ENCODE data around the gene MRPL45.
A peak's percentile ranks its signal among the peaks of the same experiment; 100 is the strongest.

Gene MRPL45

GRCh38 chr17:38343608-38344419 is 46.8 kb downstream of the MRPL45 start, which contains the start of gene GPR179:
TSS of gene GPR179 (minus strand) at chr17:38343956. CDS start at chr17:38343789, 167 bp downstream.
- no peak for DNase-seq (ENCODE audit: extremely low spot score)
- POLR2A ChIA-PET: no interaction called here
- CTCF ChIA-PET: interaction anchor here (1.2 to 14.6 kb wide), 3 partner anchors 10 to 71 kb away, joined by 3 to 282 read pairs (median 6); no protein-coding TSS in a partner anchor
- TF ChIP-seq, protein P1, sequence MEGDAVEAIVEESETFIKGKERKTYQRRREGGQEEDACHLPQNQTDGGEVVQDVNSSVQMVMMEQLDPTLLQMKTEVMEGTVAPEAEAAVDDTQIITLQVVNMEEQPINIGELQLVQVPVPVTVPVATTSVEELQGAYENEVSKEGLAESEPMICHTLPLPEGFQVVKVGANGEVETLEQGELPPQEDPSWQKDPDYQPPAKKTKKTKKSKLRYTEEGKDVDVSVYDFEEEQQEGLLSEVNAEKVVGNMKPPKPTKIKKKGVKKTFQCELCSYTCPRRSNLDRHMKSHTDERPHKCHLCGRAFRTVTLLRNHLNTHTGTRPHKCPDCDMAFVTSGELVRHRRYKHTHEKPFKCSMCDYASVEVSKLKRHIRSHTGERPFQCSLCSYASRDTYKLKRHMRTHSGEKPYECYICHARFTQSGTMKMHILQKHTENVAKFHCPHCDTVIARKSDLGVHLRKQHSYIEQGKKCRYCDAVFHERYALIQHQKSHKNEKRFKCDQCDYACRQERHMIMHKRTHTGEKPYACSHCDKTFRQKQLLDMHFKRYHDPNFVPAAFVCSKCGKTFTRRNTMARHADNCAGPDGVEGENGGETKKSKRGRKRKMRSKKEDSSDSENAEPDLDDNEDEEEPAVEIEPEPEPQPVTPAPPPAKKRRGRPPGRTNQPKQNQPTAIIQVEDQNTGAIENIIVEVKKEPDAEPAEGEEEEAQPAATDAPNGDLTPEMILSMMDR (IDR thresholded peaks at IDR 0.05; ENCODE audit: control extremely low read depth, extremely low read depth, low read depth, missing control alignments): no peak

GRCh38 chr17:38344420-38344745 is 47.4 kb downstream of the MRPL45 start:
- CTCF ChIA-PET: interaction anchor here (1.2 to 14.6 kb wide), 3 partner anchors 11 to 70 kb away, joined by 3 to 282 read pairs (median 6); no protein-coding TSS in a partner anchor
- POLR2A ChIA-PET: no interaction called here
- DNase-seq (ENCODE audit: extremely low spot score): no peak
- TF ChIP-seq, protein P1 (IDR thresholded peaks at IDR 0.05; ENCODE audit: control extremely low read depth, extremely low read depth, low read depth, missing control alignments): no peak

GRCh38 chr17:38345743-38346142 is 48.8 kb downstream of the MRPL45 start:
- DNase-seq (ENCODE audit: extremely low spot score): no peak
- ChIA-PET POLR2A (no interaction called here), CTCF (interaction anchor here (14.6 kb wide), 1 partner anchor 69 kb away, joined by 282 read pairs; no protein-coding TSS in a partner anchor)
- TF ChIP-seq, protein P1 (IDR thresholded peaks at IDR 0.05; ENCODE audit: control extremely low read depth, extremely low read depth, low read depth, missing control alignments): no peak

DNA sequence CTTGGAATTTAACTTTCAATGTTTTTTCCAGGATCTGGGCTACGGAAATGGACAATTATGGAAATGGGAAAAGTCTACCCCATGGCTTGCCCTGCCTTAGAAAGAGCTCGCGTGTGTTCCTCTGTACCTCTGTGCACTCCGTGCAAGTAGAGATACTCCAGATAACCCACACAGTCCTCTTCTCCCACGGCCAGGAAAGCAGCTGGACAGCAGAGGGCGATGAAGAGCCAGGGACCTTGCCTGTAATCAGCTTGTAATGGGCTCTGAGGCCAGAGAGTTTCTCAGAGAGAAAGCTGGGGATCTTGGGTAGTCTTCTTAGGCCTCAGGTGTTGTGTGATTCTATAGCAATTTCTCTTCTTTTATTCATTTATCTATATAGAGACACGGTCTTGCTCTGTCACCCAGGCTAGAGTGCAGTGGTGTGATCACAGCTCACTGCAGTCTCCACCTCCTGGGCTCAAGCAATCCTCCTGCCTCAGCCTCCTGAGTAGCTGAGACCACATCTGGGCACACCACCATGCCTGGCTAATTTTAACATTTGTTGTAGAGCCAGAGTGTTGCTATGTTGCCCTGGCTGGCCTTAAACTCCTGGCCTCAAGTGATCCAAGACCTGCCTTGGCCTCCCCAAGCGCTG is 52.2 kb downstream of the MRPL45 start:
- ChIA-PET CTCF (interaction anchor here (0.6 to 14.6 kb wide), 41 partner anchors 9 to 494 kb away, joined by 3 to 282 read pairs (median 5); no protein-coding TSS in a partner anchor), POLR2A (interaction anchor here (1.0 to 1.5 kb wide), 2 partner anchors 64 to 65 kb away, joined by 3 read pairs; no protein-coding TSS in a partner anchor)
- TF ChIP-seq, protein P1 (IDR thresholded peaks at IDR 0.05; ENCODE audit: control extremely low read depth, extremely low read depth, low read depth, missing control alignments): peak; percentile 97
- DNase-seq (ENCODE audit: extremely low spot score): peak; percentile 77

DNA sequence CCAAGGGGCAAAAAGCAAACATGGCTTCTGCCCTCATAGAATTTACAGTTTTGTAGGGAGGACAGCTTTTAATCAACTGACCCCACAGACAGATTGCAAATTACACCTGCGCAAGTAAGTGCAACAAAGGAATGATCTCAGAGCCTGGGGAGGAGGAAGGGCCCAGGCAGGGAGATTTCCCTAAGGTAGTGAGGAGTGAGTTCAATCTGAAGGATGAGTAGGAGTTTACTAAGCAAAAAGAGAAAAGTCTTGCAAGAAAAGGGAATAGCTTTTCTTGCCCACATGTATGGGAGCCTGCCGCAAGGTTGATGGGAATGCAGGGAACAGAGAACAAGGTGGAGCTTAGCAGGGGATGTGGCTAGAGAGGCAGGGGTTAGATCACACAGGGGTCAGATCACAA is 53.1 kb downstream of the MRPL45 start:
- POLR2A ChIA-PET: interaction anchor here (1.5 kb wide), 1 partner anchor 63 kb away, joined by 3 read pairs; no protein-coding TSS in a partner anchor
- TF ChIP-seq, protein P1 (IDR thresholded peaks at IDR 0.05; ENCODE audit: control extremely low read depth, extremely low read depth, low read depth, missing control alignments): no peak
- CTCF ChIA-PET: interaction anchor here (0.8 to 14.6 kb wide), 20 partner anchors 9 to 318 kb away, joined by 3 to 282 read pairs (median 12); no protein-coding TSS in a partner anchor
- DNase-seq (ENCODE audit: extremely low spot score): no peak
